PC-9 (cell line): ENCODE measurements around the gene PNPLA7. TPM values are rescaled to one million over a fixed set of nuclear protein-coding genes. Genes with fewer than 3 reads are reported as not detected.

ENCODE experiments used
- BruUV-seq: library from RNA; stranded (reverse); fragments of 400-500 nt; replicated peaks from 2 replicates; lab custom pipeline; 2021; lab: Mats Ljungman, UMichigan
- CTCF ChIA-PET: fragments of 300-600 bp; sonication (Branson Sonifier 250); formaldehyde crosslinking; loops from one replicate; lab custom pipeline; 2022; ENCODE audit warnings: antibody characterized with exemption; lab: Charles Lee
- POLR2A ChIA-PET: fragments of 300-600 bp; sonication (Branson Sonifier 250); formaldehyde crosslinking; loops from one replicate; lab custom pipeline; 2022; ENCODE audit warnings: antibody characterized with exemption; ENCODE audit not compliant: unreplicated experiment; lab: Charles Lee
- DNase-seq, 2 experiments: peaks; one replicate each; pipeline versions ENCODE4 v3.0.0 to v3.0.0-alpha.2; 2015 to 2022; ENCODE audit warnings: mixed read lengths in 1 of 2
- H2AFZ ChIP-seq: fragments of 200-600 bp; sonication (generic); 2 replicates; pipeline ENCODE4 v1.8.1; 2017; ENCODE audit warnings: antibody characterized with exemption
- H3F3A ChIP-seq: fragments of 200-600 bp; sonication (generic); 2 replicates; pipeline ENCODE4 v1.8.1; 2017; ENCODE audit warnings: antibody characterized with exemption, mild to moderate bottlenecking, low read depth; ENCODE audit not compliant: insufficient read depth
- H3K27ac ChIP-seq: fragments of 200-600 bp; sonication (generic); 2 replicates; pipeline ENCODE4 v1.6.1; 2016; ENCODE audit warnings: mixed run types
- H3K27me3 ChIP-seq: fragments of 200-600 bp; sonication (generic); 2 replicates; pipeline ENCODE4 v1.6.1; 2016; ENCODE audit warnings: low read depth, mixed run types; ENCODE audit not compliant: insufficient read depth
- H3K36me3 ChIP-seq: fragments of 200-600 bp; sonication (generic); 2 replicates; pipeline ENCODE4 v1.6.1; 2016; ENCODE audit warnings: low read depth, mixed run types
- H3K4me1 ChIP-seq: fragments of 200-600 bp; sonication (generic); replicated peaks from 2 replicates; pipeline ENCODE4 v1.6.1; 2016; ENCODE audit warnings: mixed run types; ENCODE audit not compliant: insufficient read depth
- H3K4me2 ChIP-seq: fragments of 200-600 bp; sonication (generic); 2 replicates; pipeline ENCODE4 v1.6.1; 2017; ENCODE audit warnings: mixed run types
- H3K4me3 ChIP-seq: fragments of 200-600 bp; sonication (generic); 2 replicates; pipeline ENCODE4 v1.6.1; 2016; ENCODE audit warnings: mixed run types
- H3K79me2 ChIP-seq: fragments of 200-600 bp; sonication (generic); 2 replicates; pipeline ENCODE4 v1.6.1; 2017; ENCODE audit warnings: low read depth, mixed run types
- H3K9me2 ChIP-seq: fragments of 200-600 bp; sonication (generic); 2 replicates; pipeline ENCODE4 v1.8.1; 2017; ENCODE audit warnings: mild to moderate bottlenecking; ENCODE audit not compliant: insufficient read depth
- H3K9me3 ChIP-seq: fragments of 200-600 bp; sonication (generic); 2 replicates; pipeline ENCODE4 v1.8.1; 2016; ENCODE audit warnings: low read depth; ENCODE audit not compliant: insufficient read depth
- H4K20me1 ChIP-seq: fragments of 200-600 bp; sonication (generic); 2 replicates; pipeline ENCODE4 v1.8.1; 2017; ENCODE audit not compliant: insufficient read depth
- EZH2 ChIP-seq: fragments of 200-600 bp; sonication (generic); IDR thresholded peaks from 2 replicates; pipeline ENCODE4 v1.8.0; 2017; ENCODE audit warnings: antibody characterized with exemption, low read depth
- intact Hi-C: fragments of 100-400 bp; cut with micrococcal nuclease; formaldehyde crosslinking; loops from one replicate; pipeline ENCODE4 v1.10.0; 2022; ENCODE audit not compliant: unreplicated experiment
- total RNA-seq: library from RNA; stranded (reverse); gene quantifications from 2 replicates; pipeline ENCODE4 v1.2.3, GENCODE V29; 2021
- TF ChIP-seq, protein P1 (sequence below): fragments of 200-600 bp; sonication (generic); conservative IDR thresholded peaks from 2 replicates; pipeline ENCODE4 v1.6.1; 2017; ENCODE audit warnings: mixed run types, antibody characterized with exemption, mild to moderate bottlenecking, moderate library complexity

Gene PNPLA7
- total RNA-seq, 1 experiment from 2014 or later, result 1.9 TPM

DNA sequence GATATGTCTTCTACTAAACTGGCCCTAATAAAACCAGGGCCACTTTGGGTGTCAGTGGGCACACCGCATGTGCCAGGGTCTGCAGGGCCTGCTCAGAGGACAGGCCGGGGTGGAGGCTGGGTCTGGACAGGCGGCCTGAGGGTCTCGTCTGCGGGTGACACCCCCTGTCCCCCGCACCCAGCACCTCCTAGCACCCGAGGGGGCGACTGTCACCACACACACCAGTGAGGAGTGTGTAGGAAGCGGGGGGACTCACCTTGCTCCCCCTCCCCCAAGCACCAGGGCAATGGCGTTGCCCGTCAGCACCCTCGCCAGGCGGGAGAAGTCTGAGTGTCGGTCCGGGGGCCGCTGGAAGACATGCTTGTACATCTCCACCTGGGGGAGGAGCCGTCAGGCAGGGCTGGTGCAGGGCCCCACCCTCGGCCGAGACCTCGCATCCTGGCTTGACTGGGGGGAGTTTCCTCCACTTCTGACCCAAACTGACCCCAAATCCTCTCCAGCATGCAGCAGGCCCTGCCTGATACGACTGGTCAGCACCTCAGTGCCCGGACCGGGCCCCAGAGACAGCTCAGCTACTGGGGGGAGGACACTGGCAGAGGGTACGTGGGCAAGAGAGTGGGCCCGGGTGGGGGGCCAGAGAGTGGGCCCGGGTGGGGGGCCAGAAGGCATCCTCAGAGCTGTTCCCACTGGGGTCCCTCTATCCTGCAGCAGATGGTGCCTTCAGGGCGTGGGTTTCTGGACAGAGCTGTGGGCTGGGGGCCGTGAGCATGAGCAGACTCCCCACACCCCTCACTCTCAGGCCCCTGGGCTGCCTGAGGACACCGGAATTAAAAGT lies 72.2 kb downstream of the PNPLA7 start:
- H3K4me2 ChIP-seq, result no peak overlapping the region
- no TSS peak for BruUV-seq
- CTCF ChIA-PET, result interaction anchor here (0.6 kb wide), 1 partner anchor 36 kb away, joined by 3 read pairs; no protein-coding TSS in a partner anchor

DNA sequence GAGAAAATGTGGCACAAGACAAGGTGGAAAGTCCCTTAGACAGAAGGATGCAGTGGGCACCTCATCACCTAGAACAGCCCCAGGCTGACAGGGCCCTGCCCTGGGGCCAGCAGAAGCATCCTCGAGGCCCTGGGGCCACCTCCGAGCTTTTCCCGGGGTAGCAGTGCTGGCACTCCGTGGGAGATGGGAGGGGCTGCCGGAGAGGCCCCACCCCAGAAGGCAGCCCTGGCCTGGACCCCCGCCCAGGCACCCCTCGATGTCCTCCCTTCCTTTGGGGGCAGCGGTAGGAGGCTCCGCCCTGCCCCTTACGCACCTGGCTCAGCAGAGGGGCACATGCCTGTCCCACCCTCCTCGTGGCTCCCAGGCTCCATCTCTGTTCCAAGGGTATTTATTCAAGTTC lies 73.3 kb downstream of the PNPLA7 start:
- H3K36me3 ChIP-seq, result no peaks in the 10 kb centered on the region
- H3K4me2 ChIP-seq, result no peak overlapping the region
- H3K4me1 ChIP-seq, result peaks cover 7% of the 10 kb centered on the region
- DNase-seq, result no peak
- no peaks in the 10 kb centered on the region for H3K9me2 ChIP-seq
- peaks cover 8% of the 10 kb centered on the region; the same call in 1 of the 2 replicates for H3F3A ChIP-seq
- ChIA-PET POLR2A (interaction anchor here (0.6 kb wide), 1 partner anchor 129 kb away, joined by 3 read pairs; the partner anchor contains the start of gene ARRDC1), CTCF (no interaction called here)
- TF ChIP-seq, protein P1, sequence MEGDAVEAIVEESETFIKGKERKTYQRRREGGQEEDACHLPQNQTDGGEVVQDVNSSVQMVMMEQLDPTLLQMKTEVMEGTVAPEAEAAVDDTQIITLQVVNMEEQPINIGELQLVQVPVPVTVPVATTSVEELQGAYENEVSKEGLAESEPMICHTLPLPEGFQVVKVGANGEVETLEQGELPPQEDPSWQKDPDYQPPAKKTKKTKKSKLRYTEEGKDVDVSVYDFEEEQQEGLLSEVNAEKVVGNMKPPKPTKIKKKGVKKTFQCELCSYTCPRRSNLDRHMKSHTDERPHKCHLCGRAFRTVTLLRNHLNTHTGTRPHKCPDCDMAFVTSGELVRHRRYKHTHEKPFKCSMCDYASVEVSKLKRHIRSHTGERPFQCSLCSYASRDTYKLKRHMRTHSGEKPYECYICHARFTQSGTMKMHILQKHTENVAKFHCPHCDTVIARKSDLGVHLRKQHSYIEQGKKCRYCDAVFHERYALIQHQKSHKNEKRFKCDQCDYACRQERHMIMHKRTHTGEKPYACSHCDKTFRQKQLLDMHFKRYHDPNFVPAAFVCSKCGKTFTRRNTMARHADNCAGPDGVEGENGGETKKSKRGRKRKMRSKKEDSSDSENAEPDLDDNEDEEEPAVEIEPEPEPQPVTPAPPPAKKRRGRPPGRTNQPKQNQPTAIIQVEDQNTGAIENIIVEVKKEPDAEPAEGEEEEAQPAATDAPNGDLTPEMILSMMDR, result no peak
- no peak for TF ChIP-seq EZH2
- no peaks in the 10 kb centered on the region for H3K79me2 ChIP-seq
- intact Hi-C loops, result no loop called here
- no peak overlapping the region for H3K4me3 ChIP-seq
- no peak overlapping the region for H2AFZ ChIP-seq
- BruUV-seq, result no TSS peak
- no peak overlapping the region for H3K27ac ChIP-seq
- peaks cover 8% of the 10 kb centered on the region; the same call in 1 of the 2 replicates for H3K27me3 ChIP-seq
- no peaks in the 10 kb centered on the region for H4K20me1 ChIP-seq
- H3K9me3 ChIP-seq, result 0 out of 2 replicates have a peak, but pooled peaks cover 10% of the 10 kb centered on the region

More for the DNA sequence above, 72.2 kb downstream of the PNPLA7 start:
- Histone ChIP-seq H3K9me2 (no peaks in the 10 kb centered on the region), H2AFZ (no peak overlapping the region), H3K9me3 (0 out of 2 replicates have a peak, but pooled peaks cover 10% of the 10 kb centered on the region), H3K27me3 (peaks cover 8% of the 10 kb centered on the region; the same call in 1 of the 2 replicates), H3K27ac (no peak overlapping the region), H3K4me3 (no peak overlapping the region), H3K36me3 (no peaks in the 10 kb centered on the region), H3K4me1 (peaks cover 17% of the 10 kb centered on the region), H4K20me1 (no peaks in the 10 kb centered on the region), H3K79me2 (no peaks in the 10 kb centered on the region), H3F3A (peaks cover 11% of the 10 kb centered on the region)
- intact Hi-C loops, result no loop called here
- no peak for TF ChIP-seq EZH2
- TF ChIP-seq, protein P1, result no peak
- no peak for DNase-seq
- POLR2A ChIA-PET, result no interaction called here

DNA sequence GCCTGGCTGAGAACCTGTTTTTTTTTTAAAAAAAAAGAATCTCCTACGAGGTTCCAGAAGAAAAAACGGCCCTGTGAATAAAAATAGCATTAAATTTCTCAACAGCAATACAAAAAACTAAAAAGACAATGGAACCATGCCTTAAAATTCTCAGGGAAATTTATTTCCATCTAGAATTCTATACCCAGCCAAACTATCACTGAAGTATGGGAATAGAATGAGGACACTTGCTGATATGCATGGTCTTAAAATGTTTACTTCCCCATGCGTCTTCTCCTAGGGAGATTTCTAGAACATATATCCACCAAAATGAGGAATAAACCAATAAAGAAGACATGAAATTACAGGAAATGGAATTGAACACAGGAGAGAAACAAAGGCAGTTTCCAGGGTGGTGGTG lies 74.5 kb downstream of the PNPLA7 start:
- TF ChIP-seq, protein P1, result no peak
- no peak for TF ChIP-seq EZH2
- no peak for DNase-seq
- no peak overlapping the region for H3K4me3 ChIP-seq
- ChIA-PET CTCF (no interaction called here), POLR2A (no interaction called here)
- intact Hi-C loops, result no loop called here
- H2AFZ ChIP-seq, result no peak overlapping the region
- no TSS peak for BruUV-seq
- no peak overlapping the region for H3K27ac ChIP-seq
- H3K4me1 ChIP-seq, result no peaks in the 10 kb centered on the region
- 0 out of 2 replicates have a peak, but pooled peaks cover 10% of the 10 kb centered on the region for H3K9me3 ChIP-seq
- H3F3A ChIP-seq, result no peaks in the 10 kb centered on the region
- H3K36me3 ChIP-seq, result no peaks in the 10 kb centered on the region
- no peak overlapping the region for H3K4me2 ChIP-seq
- H4K20me1 ChIP-seq, result no peaks in the 10 kb centered on the region
- no peaks in the 10 kb centered on the region for H3K9me2 ChIP-seq
- peaks cover 8% of the 10 kb centered on the region; the same call in 1 of the 2 replicates for H3K27me3 ChIP-seq
- H3K79me2 ChIP-seq, result no peaks in the 10 kb centered on the region
